Stimulated activated CD4-positive, alpha-beta T cell treated with anti-CD3 and anti-CD28 coated beads, Interleukin-1b, Interleukin-23, amount 100 ng/mL, for 24 hours (primary cell): ENCODE results near the gene SMG6.
"Not testable (repeated sequence)": the region's sequence is repeated elsewhere in the genome, so short reads cannot be mapped to it uniquely, and the experiment has no call there.

ENCODE experiments used
- DNase-seq, 4 experiments: peaks; one replicate each; pipeline ENCODE4 v3.0.0-alpha.2; 2020; ENCODE audit warnings: low read depth in 4 of 4, low spot score in 1 of 4

The SMG6 gene

DNA sequence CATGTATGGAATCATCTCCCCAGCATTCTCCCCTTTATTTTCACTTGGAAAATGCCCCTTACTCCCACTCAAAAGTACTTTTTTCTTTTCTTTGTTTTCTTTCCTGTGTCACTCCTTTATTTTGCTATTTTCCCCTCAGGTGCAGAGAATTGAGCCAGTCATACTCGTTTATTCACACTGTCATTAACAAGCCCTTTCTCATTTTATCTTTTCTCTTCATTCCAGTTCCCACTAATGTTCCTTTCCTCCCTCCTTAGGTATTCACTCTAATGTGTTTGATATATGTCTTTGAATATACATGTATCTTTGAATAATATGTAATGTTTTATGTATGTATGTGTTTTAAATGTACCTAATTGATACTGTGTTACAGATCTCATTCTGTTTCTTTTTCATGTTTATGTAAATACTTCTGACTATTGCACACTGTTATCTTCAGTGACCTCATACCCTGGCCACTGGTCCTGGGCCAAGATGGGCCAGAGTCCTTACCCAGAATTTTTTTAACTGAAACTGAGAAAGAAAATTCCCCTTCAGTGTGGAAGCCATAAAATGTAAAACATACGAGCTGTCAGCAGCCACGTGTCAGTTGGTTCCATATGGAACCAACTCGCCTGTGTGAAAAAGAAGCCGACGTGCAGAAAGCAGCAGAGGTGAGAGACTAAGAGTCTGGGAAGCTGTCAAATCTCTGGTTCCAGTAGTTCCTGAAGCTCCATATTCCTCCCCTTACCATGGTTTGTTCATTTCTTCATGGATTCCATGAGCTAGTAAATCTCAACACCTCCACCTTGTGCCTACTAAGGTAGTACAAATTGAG, 6.0 kb upstream of the SMG6 start:
- DNase-seq, result no peak

DNA sequence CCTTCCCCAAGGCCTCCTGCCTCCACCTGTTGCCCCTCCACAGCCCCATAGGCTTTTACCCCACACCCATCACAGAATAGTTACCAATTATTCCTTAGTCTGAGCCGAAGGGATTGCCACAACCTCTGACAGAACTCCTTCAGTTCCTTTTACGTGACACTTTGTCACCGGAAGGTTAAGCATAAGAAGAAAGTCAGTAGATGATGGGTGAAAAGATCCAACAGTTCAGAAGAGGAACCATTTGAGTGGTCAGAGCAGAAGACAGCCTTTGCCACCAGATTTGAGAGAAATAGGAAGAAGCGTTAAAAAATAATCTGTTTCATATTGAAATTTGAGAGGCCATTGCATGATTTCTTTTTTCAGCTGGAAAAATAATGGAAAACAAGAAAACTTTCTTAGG, 1.3 kb upstream of the SMG6 start:
- DNase-seq, result no peak

DNA sequence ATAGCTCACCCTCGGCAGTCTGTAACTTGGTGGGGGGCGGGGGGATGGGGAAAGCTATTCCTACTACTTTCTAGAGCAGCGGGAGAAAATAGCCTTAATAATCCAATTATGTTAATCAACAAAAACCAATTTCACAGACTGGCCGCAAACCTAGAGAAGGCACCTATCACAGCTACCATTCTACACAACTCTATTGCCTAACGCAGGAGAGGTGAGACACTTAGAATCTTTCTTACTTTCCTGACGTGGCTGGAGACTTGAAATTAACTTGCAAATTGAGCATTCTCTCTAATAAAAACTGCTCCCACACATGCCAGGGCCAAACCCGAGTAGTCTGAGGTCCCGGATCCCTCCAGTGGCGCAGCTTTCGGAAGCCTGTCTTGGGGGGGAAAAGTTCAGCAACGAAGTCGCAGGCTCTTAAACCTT, 794 bp downstream of the SMG6 start:
- DNase-seq, result no peak

DNA sequence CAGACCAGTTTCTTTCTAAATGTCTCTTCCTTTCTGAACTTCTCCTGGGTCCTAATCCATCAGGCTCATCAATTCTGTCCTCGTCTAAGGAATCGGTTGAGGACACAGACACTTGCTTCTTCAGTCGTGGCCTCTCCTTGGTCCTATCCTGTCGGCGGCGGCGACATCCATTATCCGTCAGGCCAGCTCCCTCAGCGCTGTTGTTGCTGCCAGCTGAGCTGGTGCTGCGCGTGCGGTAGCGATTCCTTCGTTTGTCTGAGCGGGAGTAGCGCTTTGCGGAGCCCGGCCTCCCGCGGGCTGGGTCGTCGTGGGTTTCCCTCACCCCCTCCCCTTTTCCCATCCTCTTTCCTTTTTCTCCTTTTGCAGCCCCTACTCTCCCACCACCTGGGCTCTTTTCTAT, 3.8 kb downstream of the SMG6 start:
- DNase-seq, result no peak

DNA sequence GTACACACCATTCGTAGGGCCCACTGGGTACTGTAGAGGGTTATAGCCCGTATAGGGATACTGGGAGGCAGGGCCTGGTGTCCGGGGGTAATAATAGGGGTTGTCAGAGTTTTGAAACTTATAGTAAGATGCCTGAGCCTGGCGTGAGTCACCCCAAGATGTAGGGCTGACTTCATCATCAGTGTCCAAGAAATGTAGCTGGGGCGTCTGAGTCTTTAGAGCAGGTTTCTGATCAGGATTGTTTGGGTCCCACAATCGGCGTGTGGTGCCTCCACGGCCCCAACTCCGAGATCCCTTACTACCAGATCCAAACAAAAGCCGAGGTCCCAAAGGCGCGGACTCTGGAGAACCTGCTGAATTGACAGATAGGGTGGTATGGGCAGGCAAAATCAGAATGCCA, 4.4 kb downstream of the SMG6 start:
- no peak for DNase-seq

DNA sequence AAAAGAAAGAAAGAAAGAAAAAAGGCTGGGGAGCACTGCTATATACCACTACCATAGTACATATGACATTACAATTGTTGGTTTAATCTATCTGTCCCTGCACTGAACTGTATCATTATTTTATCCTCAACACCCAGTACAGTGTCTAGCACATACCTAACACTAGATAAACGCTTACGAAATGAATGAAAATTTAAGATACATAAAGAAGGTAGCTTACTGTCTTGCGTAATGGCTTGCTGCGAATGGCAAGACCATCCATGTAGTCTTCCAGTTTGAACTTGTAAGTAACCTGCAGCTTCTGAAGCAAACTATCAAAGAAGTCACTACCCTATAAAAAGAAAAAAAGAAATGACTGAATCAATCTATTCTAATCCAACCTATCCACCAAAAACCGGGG, 6.6 kb downstream of the SMG6 start:
- DNase-seq, result no peak

DNA sequence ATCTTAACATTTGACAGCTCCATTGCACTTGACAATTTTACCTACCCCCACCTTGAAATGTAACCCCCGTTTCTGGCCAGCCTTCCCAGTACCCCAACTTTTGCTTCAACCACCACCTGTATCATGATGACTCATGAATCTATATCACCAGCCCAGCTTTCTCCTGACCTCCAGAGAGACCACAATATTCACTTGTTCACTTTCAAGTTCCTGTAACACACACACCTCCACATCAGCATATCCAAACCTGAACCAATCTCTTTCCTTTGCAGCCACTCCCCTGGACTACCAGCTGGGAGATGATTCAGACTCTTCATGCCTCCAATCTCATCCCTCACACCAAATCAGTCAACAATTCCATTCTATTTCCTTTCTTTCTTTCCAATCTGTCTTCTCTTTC, 8.0 kb downstream of the SMG6 start:
- DNase-seq, result no peak

DNA sequence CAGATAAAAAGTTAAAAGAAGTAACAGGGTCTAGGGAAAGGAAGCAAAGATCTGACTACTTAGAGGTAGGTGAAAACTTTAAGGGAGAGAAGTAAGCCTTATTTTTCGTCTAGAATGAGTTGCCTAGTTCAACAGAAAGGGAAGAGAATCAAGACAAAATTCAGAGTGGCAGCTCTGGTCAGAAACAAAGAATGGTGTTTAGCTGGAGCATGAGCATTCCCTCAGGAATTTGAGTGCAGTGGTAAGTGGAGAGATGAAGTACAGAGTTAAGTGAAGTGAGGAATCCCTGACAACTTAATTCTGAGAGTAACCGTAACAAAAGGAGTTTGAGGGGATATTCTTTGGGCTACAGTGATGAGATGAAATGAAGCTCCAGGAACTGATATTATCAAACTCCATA, 11.5 kb downstream of the SMG6 start:
- no peak for DNase-seq

DNA sequence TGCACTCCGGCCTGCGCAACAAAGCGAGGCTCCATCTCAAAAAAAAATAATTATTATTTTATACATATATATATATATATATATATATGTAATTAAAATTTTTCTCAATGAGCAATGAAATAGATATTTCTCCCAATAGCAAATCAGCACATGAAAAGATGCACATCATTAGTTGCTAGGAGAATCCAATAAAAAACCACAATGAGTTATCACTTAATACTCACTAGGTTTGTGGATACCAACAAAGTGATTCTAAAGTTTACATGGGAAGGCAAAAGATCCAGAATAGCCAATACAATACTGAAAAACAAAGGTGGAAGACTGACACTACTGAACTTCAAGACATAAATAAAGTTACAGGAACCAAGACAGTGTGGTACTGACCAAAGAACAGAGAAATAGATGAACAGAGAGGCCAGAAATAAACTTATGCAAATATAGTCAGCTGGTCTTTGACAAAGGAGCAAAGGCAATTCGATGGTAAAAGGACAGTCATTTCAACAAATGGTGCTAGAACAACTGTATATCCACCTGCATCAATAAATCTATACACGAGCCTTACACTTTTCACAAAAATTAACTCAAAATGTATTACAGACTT, 13.6 kb downstream of the SMG6 start:
- no peak for DNase-seq

DNA sequence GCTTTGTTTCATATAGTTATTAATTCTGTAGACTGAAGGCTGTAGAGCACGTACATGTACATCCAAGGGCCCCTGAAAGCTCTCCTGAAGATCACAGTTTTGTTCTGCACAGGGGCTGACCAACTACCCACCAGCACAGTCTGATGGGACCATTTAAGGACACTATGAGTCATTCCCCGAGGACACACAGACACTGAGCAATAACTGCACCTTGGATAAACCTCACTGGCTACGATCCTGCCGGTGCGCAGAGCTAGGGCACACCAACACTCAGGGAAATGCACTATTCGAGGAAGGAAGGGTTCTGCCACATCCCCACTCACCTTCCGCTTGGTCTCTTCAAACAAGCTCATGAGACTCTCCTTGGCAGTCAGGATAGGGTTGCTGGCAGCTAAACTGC, 20.3 kb downstream of the SMG6 start:
- no peak for DNase-seq

DNA sequence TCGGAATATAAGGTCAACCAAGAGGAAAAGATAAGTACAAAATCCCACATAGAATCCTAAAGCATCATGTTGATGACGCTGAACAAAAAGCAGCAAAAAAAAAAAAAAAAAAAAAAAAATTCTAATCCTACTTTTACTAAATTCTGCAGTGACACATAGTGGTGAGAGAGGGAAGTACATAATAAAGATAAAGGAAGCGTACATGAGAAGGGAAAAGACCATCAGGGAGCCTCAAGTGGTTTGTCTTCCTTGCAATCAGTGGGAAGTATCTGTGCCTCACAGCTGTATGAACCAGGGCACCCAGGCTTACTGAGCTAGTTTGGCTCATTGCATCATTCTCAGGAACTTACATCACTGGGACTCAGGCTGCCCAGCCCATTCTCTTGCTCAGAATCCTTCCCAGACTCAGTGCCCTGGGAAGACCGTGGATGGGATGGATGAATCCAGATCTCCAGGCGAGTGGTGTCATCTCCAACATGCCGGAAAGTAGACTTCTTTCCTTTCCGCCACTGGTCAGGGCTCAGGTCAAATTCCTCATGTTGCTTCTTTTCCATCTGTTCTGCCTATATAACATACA, 21.2 kb downstream of the SMG6 start:
- no peak for DNase-seq

DNA sequence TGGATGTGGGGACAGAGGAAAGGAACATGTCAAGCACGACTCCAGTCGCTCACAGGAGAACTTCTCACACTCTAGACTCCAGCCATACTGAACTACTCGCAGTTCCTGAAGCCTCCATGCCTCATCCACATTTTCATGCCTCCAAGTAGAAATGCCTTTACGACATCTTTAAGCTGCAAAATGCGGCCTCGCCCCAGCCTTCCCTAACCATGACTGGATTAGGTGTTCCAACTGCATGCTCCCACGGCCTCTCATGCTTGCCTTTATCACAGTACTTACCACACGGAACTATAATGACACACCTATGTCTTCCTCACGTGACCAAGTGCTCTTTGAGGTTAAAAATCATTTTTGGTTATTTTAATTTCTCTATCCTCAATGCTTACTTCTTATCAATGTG, 23.9 kb downstream of the SMG6 start:
- no peak for DNase-seq

DNA sequence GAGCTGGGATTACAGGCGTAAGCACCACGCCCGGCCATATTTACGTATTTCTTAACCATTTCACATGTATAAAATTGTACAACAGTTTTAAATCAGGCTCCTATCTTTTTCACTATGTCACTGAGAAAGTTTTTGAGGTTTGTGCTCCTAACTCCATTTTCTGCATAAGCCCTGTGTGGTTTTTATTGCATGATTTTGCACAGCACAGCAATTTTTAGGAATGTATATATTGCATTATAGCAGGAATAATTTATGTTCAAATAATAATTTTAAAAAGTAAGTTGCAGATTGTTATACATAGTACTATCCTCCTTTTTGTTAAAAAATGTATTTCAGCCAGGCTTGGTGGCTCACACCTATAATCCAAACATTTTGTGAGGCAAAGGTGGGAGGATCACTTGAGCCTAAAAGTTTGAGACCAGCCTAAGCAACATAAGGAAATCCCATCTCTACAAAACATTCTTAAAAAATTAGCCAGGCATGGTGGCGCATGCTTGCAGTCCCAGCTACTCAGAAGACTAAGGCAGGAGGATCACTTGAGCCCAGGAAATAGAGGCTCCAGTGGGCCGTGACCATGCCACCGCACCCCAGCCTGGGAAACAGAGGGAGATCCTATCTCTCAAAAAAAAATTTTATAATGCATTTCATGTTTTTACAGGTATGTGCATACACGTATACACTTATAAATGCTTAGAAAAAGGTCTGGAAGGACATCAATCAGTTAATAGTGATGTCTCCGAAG, 26.0 kb downstream of the SMG6 start:
- no peak for DNase-seq

DNA sequence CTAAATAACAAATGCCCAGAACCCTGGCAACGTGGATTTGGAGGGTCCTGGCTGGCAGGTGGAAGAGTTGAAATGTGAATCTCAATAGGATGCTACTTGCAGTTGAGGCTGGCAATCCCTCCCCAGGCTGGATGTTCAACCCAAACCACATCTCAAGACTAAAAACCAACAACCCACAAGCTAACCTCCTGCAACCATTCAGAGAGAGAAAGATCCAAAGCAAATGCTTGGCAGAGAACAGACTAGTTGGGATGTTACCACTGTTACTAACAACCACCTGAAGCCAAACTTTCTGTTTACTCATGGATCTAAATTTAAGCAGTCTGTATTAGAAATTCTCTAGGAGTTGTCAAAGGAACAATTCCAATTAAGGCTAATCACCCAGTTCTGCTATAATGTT, 27.9 kb downstream of the SMG6 start:
- no peak for DNase-seq

DNA sequence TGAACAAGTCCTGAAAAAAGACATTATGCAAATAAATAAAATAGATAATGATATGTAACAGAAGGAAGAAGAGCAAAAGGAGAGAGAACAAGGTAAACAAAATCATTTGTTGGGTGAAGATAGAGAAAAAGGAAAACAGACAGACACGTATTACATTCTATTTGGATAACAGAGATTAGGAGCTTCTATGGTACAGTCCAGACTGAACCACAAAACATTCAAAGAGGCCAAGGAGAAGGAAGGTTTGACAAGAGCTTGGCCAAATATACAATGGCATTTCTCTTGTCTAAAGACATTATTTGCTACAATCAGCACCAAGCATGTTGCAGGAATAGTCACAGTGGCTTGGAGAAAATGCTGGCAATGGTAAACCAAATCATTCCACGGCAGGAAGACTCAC, 29.2 kb downstream of the SMG6 start:
- DNase-seq, result no peak

DNA sequence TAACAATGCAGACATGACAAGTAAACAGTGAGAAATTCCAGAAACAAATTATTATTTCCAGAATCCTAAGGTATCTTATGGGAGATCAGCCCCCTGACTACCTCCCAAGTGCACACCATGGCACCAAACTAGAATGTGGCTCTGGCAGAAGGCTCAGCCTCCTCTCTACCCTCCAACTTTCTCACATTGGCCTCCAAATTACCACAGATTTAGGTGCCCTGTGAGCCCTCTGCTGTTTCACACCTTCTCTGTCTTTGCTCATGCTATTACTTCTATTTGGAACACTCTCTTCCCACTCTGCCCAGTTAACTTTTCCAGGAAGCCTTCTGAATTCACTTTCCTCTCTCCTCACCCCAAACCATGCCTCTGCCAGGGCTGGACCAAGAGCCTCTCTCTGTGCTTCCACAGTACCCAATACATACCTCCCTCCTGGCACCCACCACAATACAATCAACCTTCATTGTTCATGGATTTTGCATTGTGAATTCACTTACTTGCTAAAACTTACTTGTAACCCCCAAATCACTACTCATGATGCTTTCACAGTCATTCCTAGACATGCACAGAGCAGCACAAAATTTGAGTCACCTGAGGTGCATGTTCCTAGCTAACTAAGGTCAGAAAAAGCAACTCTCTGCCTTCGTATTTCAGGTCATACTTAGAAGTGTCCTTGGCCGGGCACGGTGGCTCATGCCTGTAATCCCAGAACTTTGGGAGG, 31.4 kb downstream of the SMG6 start:
- DNase-seq, result no peak

DNA sequence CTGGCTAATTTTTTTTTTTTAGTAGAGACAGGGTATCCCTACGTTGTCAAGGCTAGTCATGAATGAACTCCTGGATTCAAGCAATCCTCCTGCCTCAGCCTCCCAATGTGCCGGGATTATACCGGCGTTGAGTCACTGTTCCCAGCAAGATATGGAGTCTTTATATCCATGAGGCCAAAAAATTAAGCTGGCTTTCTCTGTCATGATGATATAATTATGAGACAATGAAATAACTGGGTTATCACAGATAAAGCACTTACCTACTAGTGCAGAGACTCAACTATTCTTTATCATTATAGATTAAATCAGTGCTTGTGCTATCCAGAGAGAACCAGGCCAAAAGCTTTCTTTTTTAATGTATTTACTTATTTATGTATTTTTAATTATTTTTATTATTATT, 36.2 kb downstream of the SMG6 start:
- DNase-seq, result no peak

DNA sequence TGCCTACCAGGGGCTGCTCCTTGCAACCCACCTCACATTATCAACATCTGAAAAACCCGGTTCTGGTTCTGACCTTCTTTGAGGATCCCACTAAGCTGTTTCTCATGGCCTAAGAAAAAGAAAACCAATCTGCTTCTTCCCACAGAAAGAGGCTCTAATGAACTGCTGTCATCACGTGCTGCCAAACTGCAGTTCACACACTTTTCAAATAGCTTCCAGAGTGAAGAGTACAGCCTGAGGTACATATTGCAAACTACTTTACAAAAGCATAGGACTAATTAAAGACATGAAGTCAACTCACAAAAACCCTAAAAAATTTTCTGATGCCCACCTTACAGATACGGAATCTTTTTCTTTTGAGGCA, 36.7 kb downstream of the SMG6 start:
- no peak for DNase-seq

DNA sequence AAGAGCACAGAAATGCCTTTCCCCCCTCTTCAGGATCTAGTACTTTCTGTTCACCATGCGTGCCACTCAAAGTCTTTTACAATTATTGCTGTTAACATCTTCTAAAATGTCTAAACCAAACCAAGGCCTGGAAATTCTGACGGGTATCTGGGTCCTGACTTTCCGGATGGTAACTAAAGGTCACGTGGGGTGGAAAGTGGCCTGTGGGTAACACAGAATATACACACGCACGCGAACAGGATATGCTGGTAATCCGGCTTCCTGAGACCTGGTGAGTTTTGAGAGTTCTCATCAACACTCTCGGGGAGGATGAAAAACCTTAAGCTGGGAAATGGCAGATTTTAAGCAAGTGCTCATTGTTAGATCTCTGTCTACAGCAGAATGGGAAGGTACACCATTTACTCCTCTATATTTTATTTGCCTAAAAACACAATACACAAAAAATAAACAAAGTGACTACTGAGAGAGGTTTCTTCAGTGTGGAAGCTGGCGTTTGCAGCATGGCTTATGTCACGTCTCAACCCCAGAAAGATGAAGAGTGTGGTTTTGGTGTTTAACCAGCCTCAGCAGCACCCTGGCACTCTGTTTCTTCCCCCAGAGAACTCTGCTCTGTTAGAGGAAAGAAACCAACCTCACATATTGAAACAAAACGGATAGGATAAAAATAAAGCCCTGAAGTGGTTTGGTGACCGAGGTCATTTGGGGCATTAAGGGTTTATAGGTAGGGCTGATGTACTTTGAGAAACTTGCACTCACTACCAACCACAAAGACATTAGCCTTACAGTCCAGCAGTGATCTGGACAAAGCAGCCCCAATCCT, 37.3 kb downstream of the SMG6 start:
- peak; percentile 52 to 80 (median 72) for DNase-seq

DNA sequence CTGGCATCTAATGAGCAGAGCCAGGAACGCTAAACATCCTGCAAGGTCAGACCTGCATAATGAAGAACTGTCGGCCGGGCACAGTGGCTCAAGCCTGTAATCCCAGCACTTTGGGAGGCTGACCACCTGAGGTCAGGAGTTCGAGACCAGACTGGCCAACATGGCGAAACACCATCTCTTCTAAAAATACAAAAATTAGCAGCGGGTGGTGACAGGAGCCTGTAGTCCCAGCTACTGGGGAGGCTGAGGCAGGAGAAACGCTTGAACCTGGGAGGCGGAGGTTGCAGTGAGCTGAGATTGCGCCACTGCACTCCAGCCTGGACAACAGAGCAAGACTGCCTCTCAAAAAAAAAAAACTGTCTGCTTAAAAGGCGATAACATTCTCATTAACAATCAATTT, 38.4 kb downstream of the SMG6 start:
- DNase-seq, result not testable (repeated sequence)
